Stimulated activated naive CD8-positive, alpha-beta T cell treated with anti-CD3 and anti-CD28 coated beads, Interleukin-15, Interleukin-2, amounts not matched to agents 100 ng/mL and 50 ng/mL, for 24 hours (primary cell): Measurements from ENCODE around the gene AJUBA.
"Not testable (repeated sequence)": the region's sequence is repeated elsewhere in the genome, so short reads cannot be mapped to it uniquely, and the experiment has no call there.

Source experiments
- H3K27ac Mint-ChIP-seq: one replicate; pipeline ENCODE4 v1.8.0; 2021; ENCODE audit warnings: mild to moderate bottlenecking, mixed read lengths
- H3K27me3 Mint-ChIP-seq: one replicate; pipeline ENCODE4 v1.8.0; 2021; ENCODE audit warnings: mixed read lengths
- H3K36me3 Mint-ChIP-seq: one replicate; pipeline ENCODE4 v1.8.0; 2021; ENCODE audit warnings: low read depth, mixed read lengths
- H3K4me1 Mint-ChIP-seq: one replicate; pipeline ENCODE4 v1.8.0; 2021; ENCODE audit warnings: low read depth, mixed read lengths
- H3K4me3 Mint-ChIP-seq: one replicate; pipeline ENCODE4 v1.8.0; 2021; ENCODE audit warnings: mild to moderate bottlenecking, mixed read lengths
- H3K9me3 Mint-ChIP-seq: one replicate; pipeline ENCODE4 v1.8.0; 2021; ENCODE audit warnings: mixed read lengths

The AJUBA gene

GRCh38 chr14:22982477-22983245 lies at the start of gene AJUBA:
Gene AJUBA (minus strand): TSS chr14:22982551. CDS start chr14:22982266, 285 bp downstream.
- H3K4me3 Mint-ChIP-seq, result peak within 1 kb of the TSS; percentile 51
- peaks cover 6% of the 10 kb centered on the region for H3K4me1 Mint-ChIP-seq
- no peak within 1 kb of the TSS for H3K27ac Mint-ChIP-seq
- H3K36me3 Mint-ChIP-seq, result no peaks in the 10 kb centered on the region
- no peaks in the 10 kb centered on the region for H3K9me3 Mint-ChIP-seq
- H3K27me3 Mint-ChIP-seq, result peaks cover 13% of the 10 kb centered on the region

GRCh38 chr14:23030936-23031335 lies 48.6 kb upstream of the AJUBA start:
- Mint-ChIP-seq H3K9me3 (peaks cover 7% of the 10 kb centered on the region), H3K4me3 (no peak overlapping the region), H3K4me1 (peaks cover 59% of the 10 kb centered on the region), H3K27ac (no peak overlapping the region), H3K36me3 (peaks cover 55% of the 10 kb centered on the region), H3K27me3 (no peaks in the 10 kb centered on the region)

GRCh38 chr14:23028799-23029198 lies 46.4 kb upstream of the AJUBA start:
- peak overlapping the region; percentile 44 for H3K4me3 Mint-ChIP-seq
- H3K27ac Mint-ChIP-seq, result peak overlapping the region; percentile 68
- H3K9me3 Mint-ChIP-seq, result no peaks in the 10 kb centered on the region
- no peaks in the 10 kb centered on the region for H3K27me3 Mint-ChIP-seq
- H3K36me3 Mint-ChIP-seq, result peaks cover 69% of the 10 kb centered on the region
- peaks cover 69% of the 10 kb centered on the region for H3K4me1 Mint-ChIP-seq

DNA sequence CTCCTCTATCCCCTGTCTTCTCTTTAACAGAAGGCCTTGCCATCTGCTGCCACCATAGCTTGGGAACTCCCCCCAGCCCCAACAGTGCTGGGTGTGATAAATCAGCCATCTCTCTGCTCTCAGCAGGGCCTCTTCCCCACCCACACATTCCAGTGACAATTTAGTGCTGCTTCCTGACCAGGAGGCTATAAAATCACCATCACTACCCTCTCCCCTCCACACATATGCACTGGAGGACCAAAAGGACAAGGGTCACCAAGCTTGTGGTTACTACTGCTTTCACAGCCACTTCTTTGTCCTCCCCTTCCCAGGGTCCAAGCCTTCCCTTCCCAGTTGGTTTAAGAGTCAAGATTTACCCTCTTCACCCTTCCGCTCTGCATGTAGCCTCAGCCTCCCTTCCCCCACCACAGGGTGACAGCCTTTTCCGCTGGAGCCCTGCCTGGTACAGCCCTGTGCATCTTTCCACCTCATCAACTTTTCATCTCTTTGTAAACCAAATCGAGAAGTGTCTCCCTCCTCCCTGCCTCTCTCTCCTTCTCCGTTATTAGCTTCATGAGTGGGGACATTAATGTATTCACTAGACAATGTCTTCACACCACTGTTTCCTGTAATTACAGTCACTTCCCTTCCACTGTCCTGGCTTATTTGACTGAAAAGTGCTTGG lies 42.9 kb upstream of the AJUBA start:
- H3K4me1 Mint-ChIP-seq, result peaks cover 61% of the 10 kb centered on the region
- no peaks in the 10 kb centered on the region for H3K27me3 Mint-ChIP-seq
- peaks cover 61% of the 10 kb centered on the region for H3K36me3 Mint-ChIP-seq
- no peaks in the 10 kb centered on the region for H3K9me3 Mint-ChIP-seq
- peak overlapping the region; percentile 5 for H3K4me3 Mint-ChIP-seq
- H3K27ac Mint-ChIP-seq, result peak overlapping the region; percentile 72

- Mint-ChIP-seq H3K9me3 (no peaks in the 10 kb centered on the region), H3K27me3 (no peaks in the 10 kb centered on the region), H3K36me3 (peaks cover 61% of the 10 kb centered on the region), H3K4me1 (peaks cover 61% of the 10 kb centered on the region), H3K27ac (peak overlapping the region; percentile 72), H3K4me3 (no peak overlapping the region)
Observed at GRCh38 chr14:23024612-23025075, 42.3 kb upstream of the AJUBA start.

- Mint-ChIP-seq H3K4me1 (peaks cover 53% of the 10 kb centered on the region), H3K27ac (no peak overlapping the region), H3K36me3 (peaks cover 53% of the 10 kb centered on the region), H3K4me3 (no peak overlapping the region), H3K27me3 (no peaks in the 10 kb centered on the region), H3K9me3 (no peaks in the 10 kb centered on the region)
Observed at GRCh38 chr14:23023795-23024152, 41.4 kb upstream of the AJUBA start.

- Mint-ChIP-seq H3K4me1 (peaks cover 49% of the 10 kb centered on the region), H3K9me3 (no peaks in the 10 kb centered on the region), H3K27ac (peak overlapping the region; percentile 47), H3K4me3 (no peak overlapping the region), H3K27me3 (no peaks in the 10 kb centered on the region), H3K36me3 (peaks cover 50% of the 10 kb centered on the region)
Observed at GRCh38 chr14:23023022-23023794, 40.9 kb upstream of the AJUBA start.

- Mint-ChIP-seq H3K4me1 (peaks cover 42% of the 10 kb centered on the region), H3K4me3 (no peak overlapping the region), H3K36me3 (peaks cover 41% of the 10 kb centered on the region), H3K9me3 (no peaks in the 10 kb centered on the region), H3K27me3 (no peaks in the 10 kb centered on the region), H3K27ac (peak overlapping the region; percentile 10)
Observed at GRCh38 chr14:23021889-23022442, 39.6 kb upstream of the AJUBA start.

GRCh38 chr14:23021434-23021833 lies 39.1 kb upstream of the AJUBA start:
- H3K27me3 Mint-ChIP-seq, result no peaks in the 10 kb centered on the region
- H3K27ac Mint-ChIP-seq, result peak overlapping the region; percentile 10
- peaks cover 42% of the 10 kb centered on the region for H3K4me1 Mint-ChIP-seq
- peaks cover 41% of the 10 kb centered on the region for H3K36me3 Mint-ChIP-seq
- H3K4me3 Mint-ChIP-seq, result no peak overlapping the region
- H3K9me3 Mint-ChIP-seq, result no peaks in the 10 kb centered on the region

DNA sequence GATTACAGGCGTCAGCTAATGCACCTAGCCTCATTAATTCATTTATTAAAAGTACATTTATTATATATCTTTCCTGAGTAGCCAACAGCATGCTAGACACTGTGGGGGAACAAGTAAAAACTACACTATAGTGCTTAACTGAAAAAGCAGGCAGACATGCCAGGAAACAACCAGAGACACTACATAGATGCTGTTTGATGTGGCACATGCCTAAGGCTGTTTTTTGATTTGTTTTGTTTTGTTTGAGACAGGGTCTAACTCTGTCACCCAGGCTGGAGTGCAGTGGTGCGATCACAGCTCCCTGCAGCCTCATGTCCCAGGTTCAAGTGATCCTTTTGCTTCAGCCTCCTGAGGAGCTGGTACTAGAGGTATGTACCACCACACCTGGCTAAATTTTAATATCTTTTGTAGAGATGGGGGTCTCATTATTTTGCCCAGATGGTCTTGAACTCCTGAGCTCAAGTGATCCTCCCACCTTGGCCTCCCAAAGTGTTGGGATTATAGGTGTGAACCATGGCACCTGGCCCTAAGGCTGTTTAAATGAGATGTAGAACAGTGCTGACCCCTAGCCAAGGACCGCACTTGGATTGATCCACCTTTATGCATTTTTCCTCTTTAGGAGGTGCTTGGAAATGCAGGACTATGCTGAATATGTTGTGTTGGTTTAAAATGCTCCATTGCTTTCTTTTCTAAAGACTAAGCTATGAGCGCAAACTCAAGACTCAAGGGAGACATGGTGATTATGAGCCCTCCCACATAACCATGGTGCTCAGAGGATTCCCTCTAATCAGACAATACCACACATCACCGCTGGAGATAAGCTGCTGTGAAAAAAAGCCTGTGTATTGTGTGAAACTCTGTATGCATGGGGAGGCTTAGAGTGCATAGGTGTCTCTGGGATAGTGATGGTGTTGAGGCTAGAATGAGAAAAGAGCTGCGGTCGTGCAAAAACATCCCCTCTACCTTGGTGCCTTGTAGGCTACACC lies 38.1 kb upstream of the AJUBA start:
- peaks cover 31% of the 10 kb centered on the region for H3K36me3 Mint-ChIP-seq
- H3K4me1 Mint-ChIP-seq, result peaks cover 33% of the 10 kb centered on the region
- no peak overlapping the region for H3K4me3 Mint-ChIP-seq
- H3K27ac Mint-ChIP-seq, result no peak overlapping the region
- no peaks in the 10 kb centered on the region for H3K27me3 Mint-ChIP-seq
- no peaks in the 10 kb centered on the region for H3K9me3 Mint-ChIP-seq

- H3K4me1 Mint-ChIP-seq, result peaks cover 10% of the 10 kb centered on the region
- H3K27ac Mint-ChIP-seq, result no peak overlapping the region
- H3K9me3 Mint-ChIP-seq, result no peaks in the 10 kb centered on the region
- H3K36me3 Mint-ChIP-seq, result peaks cover 13% of the 10 kb centered on the region
- H3K4me3 Mint-ChIP-seq, result no peak overlapping the region
- no peaks in the 10 kb centered on the region for H3K27me3 Mint-ChIP-seq
Observed at GRCh38 chr14:23018107-23018506, 35.8 kb upstream of the AJUBA start.

- Mint-ChIP-seq H3K27ac (no peak overlapping the region), H3K4me3 (no peak overlapping the region), H3K27me3 (no peaks in the 10 kb centered on the region), H3K9me3 (no peaks in the 10 kb centered on the region), H3K36me3 (peaks cover 13% of the 10 kb centered on the region), H3K4me1 (peaks cover 5% of the 10 kb centered on the region)
Observed at GRCh38 chr14:23017091-23017490, 34.7 kb upstream of the AJUBA start.

DNA sequence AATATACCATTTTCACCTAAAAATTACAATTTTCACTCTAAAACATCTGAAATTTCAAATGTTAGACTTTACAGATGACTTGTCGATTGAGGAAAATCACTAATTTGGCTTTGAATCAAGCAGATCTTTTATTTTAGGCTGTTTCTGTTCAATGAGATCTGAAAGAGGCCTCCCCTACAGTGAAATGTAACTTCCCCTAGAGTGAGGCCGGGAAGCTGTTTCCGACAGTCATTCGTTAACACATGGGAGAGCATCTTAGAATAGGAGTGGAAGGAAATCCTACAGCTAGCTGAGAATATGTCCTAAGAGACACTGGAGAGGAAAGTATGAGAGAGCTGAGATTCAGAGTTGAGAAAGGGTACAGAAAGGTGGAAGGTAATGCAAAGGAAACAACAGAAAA lies 33.3 kb upstream of the AJUBA start:
- Mint-ChIP-seq H3K4me3 (no peak overlapping the region), H3K9me3 (no peaks in the 10 kb centered on the region), H3K27ac (no peak overlapping the region)

DNA sequence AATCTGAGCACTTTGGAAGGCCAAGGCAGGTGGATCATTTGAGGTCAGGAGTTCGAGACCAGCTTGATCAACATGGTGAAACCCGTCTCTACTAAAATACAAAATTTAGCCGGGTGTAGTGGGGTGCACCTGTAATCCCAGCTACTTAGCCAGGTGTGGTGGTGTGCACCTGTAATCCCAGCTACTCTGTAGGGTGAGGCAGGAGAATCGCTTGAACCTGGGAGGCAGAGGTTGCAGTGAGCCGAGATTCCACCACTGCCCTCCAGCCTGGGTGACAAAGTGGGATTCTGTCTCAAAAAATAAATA lies 31.4 kb upstream of the AJUBA start:
- not testable (repeated sequence) for H3K27me3 Mint-ChIP-seq, H3K9me3 Mint-ChIP-seq, H3K27ac Mint-ChIP-seq, H3K4me3 Mint-ChIP-seq, H3K36me3 Mint-ChIP-seq
- H3K4me1 Mint-ChIP-seq, result peaks cover 23% of the 10 kb centered on the region

More for the DNA sequence above, 33.3 kb upstream of the AJUBA start:
- peaks cover 4% of the 10 kb centered on the region for H3K4me1 Mint-ChIP-seq
- no peaks in the 10 kb centered on the region for H3K27me3 Mint-ChIP-seq
- H3K36me3 Mint-ChIP-seq, result peaks cover under 1% of the 10 kb centered on the region
